ENCODE measurements around the gene RAB36. TPM values are rescaled to one million over a fixed set of nuclear protein-coding genes. Genes with fewer than 3 reads are reported as not detected.

RAB36 gene
- total and polyA plus RNA-seq, 9 of the 15 experiments (the other 6 are each of a cell fraction or from before 2014, with no cell fraction given) = 0.04 to 0.50 (median 0.08) TPM; not detected in 3

- TF ChIP-seq CBFA2T3 (IDR thresholded peaks at IDR 0.05) = peak; percentile 70
- TF ChIP-seq SREBF1 (IDR thresholded peaks at IDR 0.05; ENCODE audit: borderline replicate concordance, low read depth, low read length) = 0 out of 2 replicates have a peak, but pooled peaks have one; percentile 30
- peak; percentile 12; the same call in 1 of the 2 replicates for TF ChIP-seq TEAD4 (IDR thresholded peaks at IDR 0.05; ENCODE audit: low read length)
- no peak for TF ChIP-seq TEAD4 (CRISPR knock-in tag; IDR thresholded peaks at IDR 0.05; ENCODE audit: borderline replicate concordance)
- no peak for TF ChIP-seq RNF2 (IDR thresholded peaks at IDR 0.05)
- peak; percentile 61; the same call in 1 of the 2 replicates for TF ChIP-seq BHLHE40 (IDR thresholded peaks at IDR 0.05; ENCODE audit: low read length)
- peak; percentile 55 for TF ChIP-seq THAP12 (CRISPR knock-in tag; IDR thresholded peaks at IDR 0.05)
- TF ChIP-seq SIX5 (IDR thresholded peaks at IDR 0.05; ENCODE audit: borderline replicate concordance in 1 of 2, insufficient read depth in 1 of 2, low read depth in 1 of 2, low read length in 2 of 2) = peak in 1 of 2 experiments; percentile 6; a peak in 1 of 4 replicates
- no peak for TF ChIP-seq PBX2 (CRISPR knock-in tag; IDR thresholded peaks at IDR 0.05; ENCODE audit: low read depth)
- TF ChIP-seq PBX2 (tag; conservative IDR thresholded peaks at IDR 0.05; ENCODE audit: low read depth) = no peak
- TF ChIP-seq GTF2F1 (IDR thresholded peaks at IDR 0.05; ENCODE audit: low read depth, low read length) = peak; percentile 52; the same call in 1 of the 2 replicates
- TF ChIP-seq RBM34 (IDR thresholded peaks at IDR 0.05; ENCODE audit: borderline replicate concordance, insufficient read depth, low read length) = no peak
- peak; percentile 68; the same call in 1 of the 2 replicates for TF ChIP-seq STAT6 (CRISPR knock-in tag; IDR thresholded peaks at IDR 0.05)
- TF ChIP-seq RB1 (IDR thresholded peaks at IDR 0.05; ENCODE audit: low read depth) = peak; percentile 11; the same call in 1 of the 2 replicates
- no peak for TF ChIP-seq BRD4 (IDR thresholded peaks at IDR 0.05)
- TF ChIP-seq SMC3 (conservative IDR thresholded peaks at IDR 0.05; ENCODE audit: insufficient read depth, low read depth, low read length) = 0 out of 2 replicates have a peak, but pooled peaks have one; percentile 7
- no peak for TF ChIP-seq HDAC1 (IDR thresholded peaks at IDR 0.05)
- TF ChIP-seq PHF20 (IDR thresholded peaks at IDR 0.05; ENCODE audit: partially characterized antibody) = peak; percentile 87
- TF ChIP-seq BCOR (IDR thresholded peaks at IDR 0.05) = no peak
Measured at GRCh38 chr22:23119494-23120414, 25.5 kb upstream of the RAB36 start (continued).

Measured in K562 (cell line).